Vagina (tissue), 2 donors: ENCODE measurements around the gene ENOX1.

Source experiments
- CTCF ChIP-seq, 3 experiments: fragments of 450-650 bp in 2 of 3; fragments of 200-600 bp in 1 of 3; sonication (generic) in 1 of 3; IDR thresholded peaks; one replicate each; pipeline ENCODE4 v1.5.1; 2017 to 2019; ENCODE audit warnings: antibody characterized with exemption in 3 of 3, mild to moderate bottlenecking in 2 of 3, moderate library complexity in 2 of 3
- POLR2A ChIP-seq, 2 donors: fragments of 450-650 bp; IDR thresholded peaks; one replicate each; pipeline ENCODE4 v1.6.1; 2017; ENCODE audit warnings: antibody characterized with exemption in 2 of 2, mild to moderate bottlenecking in 2 of 2, moderate library complexity in 2 of 2
- POLR2AphosphoS5 ChIP-seq, 2 donors: sonication (generic); formaldehyde crosslinking; IDR thresholded peaks; one replicate each; pipeline ENCODE4 v1.9.0; 2017; ENCODE audit warnings: antibody characterized with exemption in 2 of 2, mild to moderate bottlenecking in 2 of 2, low read depth in 1 of 2; ENCODE audit not compliant: insufficient read depth in 1 of 2

- no peak for TF ChIP-seq CTCF (IDR thresholded peaks at IDR 0.05)
- no peak for TF ChIP-seq POLR2AphosphoS5 (IDR thresholded peaks at IDR 0.05; ENCODE audit: insufficient read depth in 1 of 2, low read depth in 1 of 2)
- TF ChIP-seq POLR2A (IDR thresholded peaks at IDR 0.05): no peak
Measured at GRCh38 chr13:43484432-43485225, 302.1 kb downstream of the ENOX1 start.
